Measurements from ENCODE around the gene PPP1R16B.

The PPP1R16B gene

DNA sequence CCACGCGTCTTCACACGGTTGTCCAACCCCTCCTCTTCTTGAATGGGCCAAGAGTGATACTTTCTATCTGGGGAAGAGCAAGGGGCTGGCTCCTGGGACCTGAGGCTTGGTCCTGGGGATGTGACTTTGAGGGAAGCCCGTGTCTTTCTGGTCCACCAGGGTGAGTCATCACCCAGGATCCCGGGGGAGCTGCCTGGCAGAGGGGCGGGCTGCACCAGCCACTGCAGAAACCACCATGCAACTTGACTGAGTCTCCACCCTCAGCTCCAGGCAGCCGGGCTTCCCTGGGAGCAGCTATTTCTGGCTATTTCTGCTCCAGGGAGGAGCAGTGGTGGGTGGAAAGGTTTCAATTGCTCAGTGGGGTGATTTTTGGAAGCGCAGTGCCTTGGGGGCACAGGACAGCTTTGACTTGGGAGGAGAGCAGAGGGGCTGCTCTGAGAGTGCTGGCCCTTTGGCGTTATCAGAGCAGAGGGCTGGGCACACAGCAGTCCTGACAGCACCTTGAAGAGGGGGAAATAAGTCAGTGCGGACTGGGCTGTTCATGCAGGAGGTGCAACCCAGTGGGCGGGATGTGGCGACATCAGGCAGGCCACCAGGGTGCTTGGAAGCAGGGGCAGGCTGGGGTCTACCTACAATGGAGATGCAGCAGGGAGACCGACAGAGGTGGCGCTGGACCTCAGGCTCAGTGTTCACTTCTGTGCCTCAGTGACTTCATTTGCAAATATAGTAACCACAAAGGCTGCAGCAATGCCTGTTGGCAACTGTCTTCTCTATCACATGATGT lies 75.6 kb downstream of the PPP1R16B start:
- no peak overlapping the region for H3K27ac ChIP-seq

DNA sequence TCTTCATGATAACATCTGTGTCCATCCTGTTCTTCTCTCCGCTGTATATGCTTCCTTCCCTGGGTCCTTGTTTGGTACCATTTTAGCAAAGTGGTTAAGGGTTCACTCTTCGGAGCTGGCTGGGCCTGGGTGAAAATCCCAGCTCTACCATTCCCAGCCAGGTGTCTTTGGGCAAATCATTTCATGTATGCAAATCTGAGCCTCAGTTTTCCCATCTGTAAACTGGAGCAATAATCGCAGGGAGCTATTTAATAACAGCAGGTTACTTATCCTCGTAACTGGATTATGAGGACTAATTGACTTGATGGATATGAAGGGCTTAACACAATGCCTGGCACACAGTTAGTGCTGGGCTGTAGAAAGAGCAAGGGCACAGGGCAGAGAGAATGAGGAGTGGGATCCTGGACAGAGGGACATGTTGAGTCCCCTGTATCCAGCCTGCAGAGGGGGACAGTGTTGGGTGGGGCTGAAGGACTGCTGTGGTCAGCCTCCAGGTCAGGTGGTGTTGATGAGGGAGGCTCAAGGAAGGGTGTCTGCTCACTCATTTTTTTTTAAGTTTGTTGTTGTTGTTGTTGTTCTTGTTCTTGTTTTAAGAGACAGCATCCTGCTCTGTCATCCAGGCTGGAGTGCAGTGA lies 76.4 kb downstream of the PPP1R16B start:
- TF ChIP-seq CTCF (conservative IDR thresholded peaks at IDR 0.05), result no peak
- no peak overlapping the region for H3K27ac ChIP-seq

More for the DNA sequence above, 75.6 kb downstream of the PPP1R16B start:
- no peak for TF ChIP-seq CTCF (conservative IDR thresholded peaks at IDR 0.05)
- TF ChIP-seq ZFX (IDR thresholded peaks at IDR 0.05), result no peak

GRCh38 chr20:38882600-38882999 lies 77.1 kb downstream of the PPP1R16B start:
- H3K27ac ChIP-seq, result no peak overlapping the region
- TF ChIP-seq CTCF (conservative IDR thresholded peaks at IDR 0.05) (no peak), ZFX (IDR thresholded peaks at IDR 0.05) (no peak)

- no peak overlapping the region for H3K27ac ChIP-seq
- TF ChIP-seq ZFX (IDR thresholded peaks at IDR 0.05) (no peak), CTCF (conservative IDR thresholded peaks at IDR 0.05) (no peak)
Measured at GRCh38 chr20:38883081-38883980, 77.8 kb downstream of the PPP1R16B start.

DNA sequence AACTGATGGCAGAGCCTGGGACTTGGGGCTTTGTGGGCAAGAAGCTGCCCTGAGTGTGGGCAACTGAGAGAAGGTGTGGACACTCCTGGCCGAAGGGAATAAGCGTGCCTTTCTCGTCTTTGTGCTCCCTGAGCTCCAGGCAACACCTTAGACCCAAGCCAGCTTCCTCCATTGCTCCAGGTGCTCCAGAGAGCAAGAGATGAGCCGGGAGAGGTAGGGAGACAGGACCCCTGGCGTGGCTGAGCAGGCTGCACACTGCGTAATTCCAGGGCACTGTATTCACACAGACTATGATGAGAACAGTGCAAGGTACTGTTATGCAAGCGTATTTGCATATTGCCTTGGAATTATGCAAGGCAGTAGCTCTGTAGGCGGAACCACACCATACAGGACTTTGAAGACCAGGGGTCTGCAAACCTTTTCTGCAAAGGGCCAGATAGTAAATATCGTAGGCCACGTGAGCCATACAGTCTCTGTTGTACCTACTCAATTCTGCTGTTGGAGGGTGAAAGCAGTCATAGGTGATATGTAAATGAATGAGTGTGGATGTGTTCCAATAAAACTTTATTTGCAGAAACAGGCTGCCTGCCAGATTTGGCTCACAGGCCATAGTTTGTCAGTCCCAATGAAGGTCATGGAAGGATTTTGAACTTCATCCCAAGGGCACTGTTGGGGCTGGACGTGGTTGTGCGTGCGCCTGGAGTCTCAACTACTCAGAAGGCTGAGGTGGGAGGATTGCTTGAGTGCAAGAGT lies 78.7 kb downstream of the PPP1R16B start:
- TF ChIP-seq ZFX (IDR thresholded peaks at IDR 0.05), result no peak
- no peak for TF ChIP-seq CTCF (conservative IDR thresholded peaks at IDR 0.05)
- no peak overlapping the region for H3K27ac ChIP-seq

- no peak overlapping the region for H3K27ac ChIP-seq
- TF ChIP-seq ZFX (IDR thresholded peaks at IDR 0.05) (no peak), CTCF (conservative IDR thresholded peaks at IDR 0.05) (no peak)
Measured at GRCh38 chr20:38885357-38885756, 79.9 kb downstream of the PPP1R16B start.

Data from C4-2B (cell line).